ENCODE data around the gene SLC25A21. TPM values are rescaled to one million over a fixed set of nuclear protein-coding genes. Genes with fewer than 3 reads are reported as not detected.

SLC25A21 gene
- total RNA-seq, 2 donors from 2014 or later = not detected

GRCh38 chr14:37122919-37123639, 49.3 kb downstream of the SLC25A21 start:
- H3K9me3 Mint-ChIP-seq = no peaks in the 10 kb centered on the region
- no peaks in the 10 kb centered on the region for H3K27me3 Mint-ChIP-seq (ENCODE audit: low read depth)
- no peak overlapping the region for H3K27ac Mint-ChIP-seq
- ATAC-seq (replicated peaks in 1 of 2) (no peak), DNase-seq (no peak)
- H3K4me3 Mint-ChIP-seq = no peak overlapping the region
- H3K36me3 Mint-ChIP-seq (ENCODE audit: insufficient read depth in 2 of 2) = no peaks in the 10 kb centered on the region
- H3K4me1 Mint-ChIP-seq (ENCODE audit: low read depth) = no peaks in the 10 kb centered on the region

- DNase-seq (no peak), ATAC-seq (replicated peaks in 1 of 2) (no peak)
- H3K27me3 Mint-ChIP-seq (ENCODE audit: low read depth) = no peaks in the 10 kb centered on the region
- H3K9me3 Mint-ChIP-seq = no peaks in the 10 kb centered on the region
- no peak overlapping the region for H3K27ac Mint-ChIP-seq
- H3K4me3 Mint-ChIP-seq = no peak overlapping the region
- H3K4me1 Mint-ChIP-seq (ENCODE audit: low read depth) = no peaks in the 10 kb centered on the region
- no peaks in the 10 kb centered on the region for H3K36me3 Mint-ChIP-seq (ENCODE audit: insufficient read depth in 2 of 2)
Observed at GRCh38 chr14:37122288-37122687, 50.1 kb downstream of the SLC25A21 start.

GRCh38 chr14:37118673-37119366, 53.6 kb downstream of the SLC25A21 start:
- ATAC-seq (replicated peaks in 1 of 2) = no peak
- no peaks in the 10 kb centered on the region for H3K36me3 Mint-ChIP-seq (ENCODE audit: insufficient read depth in 2 of 2)
- no peaks in the 10 kb centered on the region for H3K9me3 Mint-ChIP-seq
- no peak overlapping the region for H3K27ac Mint-ChIP-seq
- no peaks in the 10 kb centered on the region for H3K4me1 Mint-ChIP-seq (ENCODE audit: low read depth)
- DNase-seq = no peak
- H3K27me3 Mint-ChIP-seq (ENCODE audit: low read depth) = no peaks in the 10 kb centered on the region
- H3K4me3 Mint-ChIP-seq = no peak overlapping the region

- no peaks in the 10 kb centered on the region for H3K4me1 Mint-ChIP-seq (ENCODE audit: low read depth)
- H3K27me3 Mint-ChIP-seq (ENCODE audit: low read depth) = no peaks in the 10 kb centered on the region
- no peak overlapping the region for H3K4me3 Mint-ChIP-seq
Observed at GRCh38 chr14:37116933-37117849, 55.2 kb downstream of the SLC25A21 start.

GRCh38 chr14:37115406-37115805, 57.0 kb downstream of the SLC25A21 start:
- ATAC-seq (replicated peaks in 1 of 2) = no peak
- Mint-ChIP-seq H3K27ac (no peak overlapping the region), H3K9me3 (peaks cover 0 to 2% of the 10 kb centered on the region in 2 donors), H3K27me3 (ENCODE audit: low read depth) (no peaks in the 10 kb centered on the region), H3K4me1 (ENCODE audit: low read depth) (no peaks in the 10 kb centered on the region), H3K4me3 (no peak overlapping the region), H3K36me3 (ENCODE audit: insufficient read depth in 2 of 2) (no peaks in the 10 kb centered on the region)
- no peak for DNase-seq

More at GRCh38 chr14:37116933-37117849, 55.2 kb downstream of the SLC25A21 start:
- Mint-ChIP-seq H3K27ac (no peak overlapping the region), H3K36me3 (ENCODE audit: insufficient read depth in 2 of 2) (no peaks in the 10 kb centered on the region), H3K9me3 (no peaks in the 10 kb centered on the region)
- no peak for DNase-seq
- ATAC-seq (replicated peaks in 1 of 2) = no peak

- Mint-ChIP-seq H3K4me3 (no peak overlapping the region), H3K27me3 (ENCODE audit: low read depth) (no peaks in the 10 kb centered on the region), H3K27ac (no peak overlapping the region), H3K9me3 (peaks cover 0 to 2% of the 10 kb centered on the region in 2 donors), H3K4me1 (ENCODE audit: low read depth) (no peaks in the 10 kb centered on the region), H3K36me3 (ENCODE audit: insufficient read depth in 2 of 2) (no peaks in the 10 kb centered on the region)
- ATAC-seq (replicated peaks in 1 of 2) (no peak), DNase-seq (no peak)
Observed at GRCh38 chr14:37114559-37114958, 57.8 kb downstream of the SLC25A21 start.

- H3K36me3 Mint-ChIP-seq (ENCODE audit: insufficient read depth in 2 of 2) = no peaks in the 10 kb centered on the region
- no peak overlapping the region for H3K4me3 Mint-ChIP-seq
- no peak for ATAC-seq (replicated peaks in 1 of 2)
- H3K4me1 Mint-ChIP-seq (ENCODE audit: low read depth) = no peaks in the 10 kb centered on the region
- no peaks in the 10 kb centered on the region for H3K27me3 Mint-ChIP-seq (ENCODE audit: low read depth)
- H3K27ac Mint-ChIP-seq = no peak overlapping the region
- H3K9me3 Mint-ChIP-seq = peaks cover 0 to 4% of the 10 kb centered on the region in 2 donors
- no peak for DNase-seq
Observed at GRCh38 chr14:37114002-37114401, 58.4 kb downstream of the SLC25A21 start.

GRCh38 chr14:37098132-37098531, 74.3 kb downstream of the SLC25A21 start:
- DNase-seq = no peak
- Mint-ChIP-seq H3K36me3 (ENCODE audit: insufficient read depth in 2 of 2) (no peaks in the 10 kb centered on the region), H3K27ac (no peak overlapping the region), H3K27me3 (ENCODE audit: low read depth) (no peaks in the 10 kb centered on the region), H3K4me1 (ENCODE audit: low read depth) (no peaks in the 10 kb centered on the region), H3K4me3 (no peak overlapping the region), H3K9me3 (peaks cover 0 to 5% of the 10 kb centered on the region in 2 donors)
- ATAC-seq (replicated peaks in 1 of 2) = no peak

GRCh38 chr14:37094502-37094901, 77.9 kb downstream of the SLC25A21 start:
- Mint-ChIP-seq H3K9me3 (peaks cover 0 to 3% of the 10 kb centered on the region in 2 donors), H3K4me1 (ENCODE audit: low read depth) (no peaks in the 10 kb centered on the region), H3K36me3 (ENCODE audit: insufficient read depth in 2 of 2) (no peaks in the 10 kb centered on the region), H3K27me3 (ENCODE audit: low read depth) (no peaks in the 10 kb centered on the region), H3K27ac (no peak overlapping the region), H3K4me3 (no peak overlapping the region)
- no peak for ATAC-seq (replicated peaks in 1 of 2)
- DNase-seq = no peak

GRCh38 chr14:37093364-37093763, 79.0 kb downstream of the SLC25A21 start:
- no peak overlapping the region for H3K4me3 Mint-ChIP-seq
- H3K9me3 Mint-ChIP-seq = peaks cover 0 to 1% of the 10 kb centered on the region in 2 donors
- ATAC-seq (replicated peaks in 1 of 2) (no peak), DNase-seq (no peak)
- H3K4me1 Mint-ChIP-seq (ENCODE audit: low read depth) = no peaks in the 10 kb centered on the region
- no peaks in the 10 kb centered on the region for H3K36me3 Mint-ChIP-seq (ENCODE audit: insufficient read depth in 2 of 2)
- no peaks in the 10 kb centered on the region for H3K27me3 Mint-ChIP-seq (ENCODE audit: low read depth)
- H3K27ac Mint-ChIP-seq = no peak overlapping the region

GRCh38 chr14:37091651-37092050, 80.8 kb downstream of the SLC25A21 start:
- no peaks in the 10 kb centered on the region for H3K27me3 Mint-ChIP-seq (ENCODE audit: low read depth)
- peaks cover 4 to 6% of the 10 kb centered on the region in 2 donors for H3K9me3 Mint-ChIP-seq
- DNase-seq (no peak), ATAC-seq (replicated peaks in 1 of 2) (no peak)
- H3K4me1 Mint-ChIP-seq (ENCODE audit: low read depth) = no peaks in the 10 kb centered on the region
- H3K27ac Mint-ChIP-seq = no peak overlapping the region
- no peaks in the 10 kb centered on the region for H3K36me3 Mint-ChIP-seq (ENCODE audit: insufficient read depth in 2 of 2)
- H3K4me3 Mint-ChIP-seq = no peak overlapping the region

GRCh38 chr14:37090026-37090425, 82.4 kb downstream of the SLC25A21 start:
- Mint-ChIP-seq H3K4me3 (no peak overlapping the region), H3K27ac (no peak overlapping the region), H3K9me3 (peaks cover 4 to 6% of the 10 kb centered on the region in 2 donors), H3K27me3 (ENCODE audit: low read depth) (no peaks in the 10 kb centered on the region), H3K4me1 (ENCODE audit: low read depth) (no peaks in the 10 kb centered on the region), H3K36me3 (ENCODE audit: insufficient read depth in 2 of 2) (no peaks in the 10 kb centered on the region)
- no peak for ATAC-seq (replicated peaks in 1 of 2)
- no peak for DNase-seq

GRCh38 chr14:37089410-37089809, 83.0 kb downstream of the SLC25A21 start:
- H3K27me3 Mint-ChIP-seq (ENCODE audit: low read depth) = no peaks in the 10 kb centered on the region
- H3K4me1 Mint-ChIP-seq (ENCODE audit: low read depth) = no peaks in the 10 kb centered on the region
- DNase-seq (no peak), ATAC-seq (replicated peaks in 1 of 2) (no peak)
- H3K36me3 Mint-ChIP-seq (ENCODE audit: insufficient read depth in 2 of 2) = no peaks in the 10 kb centered on the region
- H3K4me3 Mint-ChIP-seq = no peak overlapping the region
- peaks cover 4 to 6% of the 10 kb centered on the region in 2 donors for H3K9me3 Mint-ChIP-seq
- no peak overlapping the region for H3K27ac Mint-ChIP-seq
